Subcutaneous abdominal adipose tissue (tissue), 5 donors: Measurements from ENCODE around the gene SATB2.

Experiments used
- H3K27ac ChIP-seq: one replicate; pipeline ENCODE4 v1.7.0; 2013; ENCODE audit warnings: low read depth, mild to moderate bottlenecking, inconsistent platforms, low read length, moderate library complexity
- H3K27me3 ChIP-seq, 5 donors: one replicate each; pipeline ENCODE4 v1.7.0; 2013; ENCODE audit warnings: low read length in 5 of 5, inconsistent platforms in 1 of 5; ENCODE audit not compliant: control insufficient read depth in 5 of 5, insufficient read depth in 4 of 5
- H3K36me3 ChIP-seq, 5 donors: one replicate each; pipeline ENCODE4 v1.7.0; 2013; ENCODE audit warnings: low read length in 5 of 5; ENCODE audit not compliant: control insufficient read depth in 5 of 5, insufficient read depth in 5 of 5
- H3K4me1 ChIP-seq, 5 donors: one replicate each; pipeline ENCODE4 v1.7.0; 2013; ENCODE audit warnings: low read length in 5 of 5, mild to moderate bottlenecking in 3 of 5, moderate library complexity in 1 of 5; ENCODE audit not compliant: control insufficient read depth in 5 of 5, insufficient read depth in 5 of 5
- H3K4me3 ChIP-seq, 5 donors: one replicate each; pipeline ENCODE4 v1.7.0; 2013; ENCODE audit warnings: low read length in 5 of 5, low read depth in 1 of 5
- H3K9ac ChIP-seq, 5 donors: one replicate each; pipeline ENCODE4 v1.7.0; 2013; ENCODE audit warnings: low read length in 5 of 5, mild to moderate bottlenecking in 4 of 5, moderate library complexity in 3 of 5
- H3K9me3 ChIP-seq, 5 donors: one replicate each; pipeline ENCODE4 v1.7.0; 2013; ENCODE audit warnings: low read length in 5 of 5; ENCODE audit not compliant: control insufficient read depth in 5 of 5
- donor health status: healthy.
- donor health status: healthy.
- donor health status: healthy.
- donor health status: healthy.
- donor health status: healthy.

Gene SATB2

GRCh38 chr2:199288424-199288823 lies 169.3 kb downstream of the SATB2 start:
- Histone ChIP-seq H3K9me3 (no peaks in the 10 kb centered on the region), H3K27ac (no peak overlapping the region), H3K4me3 (no peak overlapping the region), H3K9ac (no peak overlapping the region), H3K4me1 (no peaks in the 10 kb centered on the region), H3K36me3 (peaks cover 0 to 4% (median 0%) of the 10 kb centered on the region in 5 donors), H3K27me3 (no peaks in the 10 kb centered on the region)

GRCh38 chr2:199282309-199282708 lies 175.4 kb downstream of the SATB2 start:
- H3K27me3 ChIP-seq, result no peaks in the 10 kb centered on the region
- H3K4me1 ChIP-seq, result no peaks in the 10 kb centered on the region
- H3K27ac ChIP-seq, result no peak overlapping the region
- no peaks in the 10 kb centered on the region for H3K9me3 ChIP-seq
- H3K36me3 ChIP-seq, result peaks cover 0 to 4% (median 0%) of the 10 kb centered on the region in 5 donors
- no peak overlapping the region for H3K4me3 ChIP-seq
- no peak overlapping the region for H3K9ac ChIP-seq

GRCh38 chr2:199279146-199279545 lies 178.6 kb downstream of the SATB2 start:
- Histone ChIP-seq H3K9me3 (no peaks in the 10 kb centered on the region), H3K4me1 (no peaks in the 10 kb centered on the region), H3K9ac (no peak overlapping the region), H3K27ac (no peak overlapping the region), H3K36me3 (no peaks in the 10 kb centered on the region), H3K4me3 (no peak overlapping the region), H3K27me3 (no peaks in the 10 kb centered on the region)

- Histone ChIP-seq H3K27ac (no peak overlapping the region), H3K9ac (no peak overlapping the region), H3K27me3 (no peaks in the 10 kb centered on the region), H3K36me3 (no peaks in the 10 kb centered on the region), H3K4me3 (no peak overlapping the region), H3K9me3 (no peaks in the 10 kb centered on the region), H3K4me1 (peaks cover 0 to 1% (median 0%) of the 10 kb centered on the region in 5 donors)
Observed at GRCh38 chr2:199278099-199278498, 179.6 kb downstream of the SATB2 start.

- Histone ChIP-seq H3K27me3 (no peaks in the 10 kb centered on the region), H3K36me3 (peaks cover 0 to 4% (median 3%) of the 10 kb centered on the region in 5 donors), H3K4me3 (no peak overlapping the region), H3K27ac (no peak overlapping the region), H3K9ac (no peak overlapping the region), H3K9me3 (no peaks in the 10 kb centered on the region), H3K4me1 (peaks cover 0 to 3% (median 0%) of the 10 kb centered on the region in 5 donors)
Observed at GRCh38 chr2:199273042-199273511, 184.7 kb downstream of the SATB2 start.

- H3K9me3 ChIP-seq, result peaks cover 0 to 20% (median 5%) of the 10 kb centered on the region in 5 donors
- no peak overlapping the region for H3K27ac ChIP-seq
- H3K4me3 ChIP-seq, result peak overlapping the region in 1 of 5 donors; percentile 16
- no peak overlapping the region for H3K9ac ChIP-seq
- no peaks in the 10 kb centered on the region for H3K36me3 ChIP-seq
- no peaks in the 10 kb centered on the region for H3K4me1 ChIP-seq
- H3K27me3 ChIP-seq, result no peaks in the 10 kb centered on the region
Observed at GRCh38 chr2:199261936-199262335, 195.8 kb downstream of the SATB2 start.

GRCh38 chr2:199261239-199261638 lies 196.5 kb downstream of the SATB2 start:
- Histone ChIP-seq H3K27ac (no peak overlapping the region), H3K4me1 (no peaks in the 10 kb centered on the region), H3K27me3 (no peaks in the 10 kb centered on the region), H3K4me3 (no peak overlapping the region), H3K9me3 (peaks cover 0 to 20% (median 5%) of the 10 kb centered on the region in 5 donors), H3K36me3 (no peaks in the 10 kb centered on the region), H3K9ac (no peak overlapping the region)

- no peak overlapping the region for H3K27ac ChIP-seq
Observed at GRCh38 chr2:199259671-199260070, 198.1 kb downstream of the SATB2 start.

GRCh38 chr2:199258291-199258690 lies 199.4 kb downstream of the SATB2 start:
- H3K36me3 ChIP-seq, result no peaks in the 10 kb centered on the region
- H3K4me1 ChIP-seq, result no peaks in the 10 kb centered on the region
- no peaks in the 10 kb centered on the region for H3K27me3 ChIP-seq
- H3K9ac ChIP-seq, result no peak overlapping the region
- no peak overlapping the region for H3K27ac ChIP-seq
- peaks cover 0 to 11% (median 0%) of the 10 kb centered on the region in 5 donors for H3K9me3 ChIP-seq
- H3K4me3 ChIP-seq, result no peak overlapping the region

More at GRCh38 chr2:199259671-199260070, 198.1 kb downstream of the SATB2 start:
- H3K4me1 ChIP-seq, result no peaks in the 10 kb centered on the region
- no peak overlapping the region for H3K4me3 ChIP-seq
- H3K9ac ChIP-seq, result no peak overlapping the region
- no peaks in the 10 kb centered on the region for H3K27me3 ChIP-seq
- H3K36me3 ChIP-seq, result no peaks in the 10 kb centered on the region
- peaks cover 0 to 20% (median 5%) of the 10 kb centered on the region in 5 donors for H3K9me3 ChIP-seq

- no peaks in the 10 kb centered on the region for H3K36me3 ChIP-seq
- peaks cover 0 to 8% (median 0%) of the 10 kb centered on the region in 5 donors for H3K9me3 ChIP-seq
- H3K9ac ChIP-seq, result no peak overlapping the region
- H3K4me1 ChIP-seq, result no peaks in the 10 kb centered on the region
- H3K27ac ChIP-seq, result no peak overlapping the region
- no peaks in the 10 kb centered on the region for H3K27me3 ChIP-seq
- H3K4me3 ChIP-seq, result no peak overlapping the region
Observed at GRCh38 chr2:199257261-199258224, 200.2 kb downstream of the SATB2 start.
